PC-3 (cell line): Measurements from ENCODE around the gene PAPPA. TPM values are rescaled to one million over a fixed set of nuclear protein-coding genes. Genes with fewer than 3 reads are reported as not detected.

Experiments used
- ATAC-seq: fragments of 200-7000 bp; cut with Tn5 transposase; 2 replicates; pipeline ENCODE4 v1.9.1; 2020; ENCODE audit warnings: mild to moderate bottlenecking, moderate library complexity
- BruUV-seq: library from RNA; stranded (reverse); fragments of 400-500 nt; replicated peaks from 2 replicates; lab custom pipeline; 2021; lab: Mats Ljungman, UMichigan
- CTCF ChIA-PET: fragments of 300-600 bp; sonication (Branson Sonifier 250); formaldehyde crosslinking; loops from one replicate; lab custom pipeline; 2022; ENCODE audit warnings: antibody characterized with exemption; lab: Charles Lee
- POLR2A ChIA-PET: fragments of 300-600 bp; sonication (Branson Sonifier 250); formaldehyde crosslinking; loops from one replicate; lab custom pipeline; 2022; ENCODE audit warnings: antibody characterized with exemption; ENCODE audit not compliant: unreplicated experiment; lab: Charles Lee
- DNase-seq: peaks from one replicate; pipeline ENCODE4 v3.0.0-alpha.2; 2015
- H2AFZ ChIP-seq: fragments of 300-600 bp; sonication (generic); 2 replicates; pipeline ENCODE4 v1.6.0; 2016; ENCODE audit warnings: antibody characterized with exemption, low read length
- H3F3A ChIP-seq: fragments of 300-600 bp; sonication (generic); one replicate; pipeline ENCODE4 v1.6.0; 2017; ENCODE audit warnings: antibody characterized with exemption, low read length, control low read depth, mild to moderate bottlenecking; ENCODE audit not compliant: unreplicated experiment
- H3K27ac ChIP-seq: fragments of 300-600 bp; sonication (generic); 2 replicates; pipeline ENCODE4 v1.5.1; 2016; ENCODE audit warnings: mild to moderate bottlenecking, low read length
- H3K27me3 ChIP-seq: fragments of 300-600 bp; sonication (generic); 2 replicates; pipeline ENCODE4 v1.6.1; 2016; ENCODE audit warnings: low read length, mixed read lengths
- H3K36me3 ChIP-seq: fragments of 300-600 bp; sonication (generic); 2 replicates; pipeline ENCODE4 v1.6.1; 2016; ENCODE audit warnings: low read depth, mixed run types, low read length, mixed read lengths
- H3K4me1 ChIP-seq: fragments of 300-600 bp; sonication (generic); 2 replicates; pipeline ENCODE4 v1.5.1; 2016; ENCODE audit warnings: low read length; ENCODE audit not compliant: insufficient read depth
- H3K4me2 ChIP-seq: fragments of 300-600 bp; sonication (generic); 2 replicates; pipeline ENCODE4 v1.6.0; 2016; ENCODE audit warnings: low read length
- H3K4me3 ChIP-seq: fragments of 300-600 bp; sonication (generic); 2 replicates; pipeline ENCODE4 v1.5.1; 2016; ENCODE audit warnings: mild to moderate bottlenecking, low read length, mixed read lengths
- H3K79me2 ChIP-seq: fragments of 300-600 bp; sonication (generic); 2 replicates; pipeline ENCODE4 v1.6.1; 2017; ENCODE audit warnings: low read length, mixed read lengths
- H3K9ac ChIP-seq: fragments of 300-600 bp; sonication (generic); 2 replicates; pipeline ENCODE4 v1.6.0; 2016; ENCODE audit warnings: mild to moderate bottlenecking, low read length
- H3K9me2 ChIP-seq: fragments of 300-600 bp; sonication (generic); replicated peaks from 2 replicates; pipeline ENCODE4 v1.6.1; 2016; ENCODE audit warnings: mixed run types, low read length, mixed read lengths
- H3K9me3 ChIP-seq: fragments of 300-600 bp; sonication (generic); 2 replicates; pipeline ENCODE4 v1.6.1; 2016; ENCODE audit warnings: low read length, mixed read lengths
- H4K20me1 ChIP-seq: fragments of 300-600 bp; sonication (generic); 2 replicates; pipeline ENCODE4 v1.6.1; 2016; ENCODE audit warnings: low read length, mixed read lengths
- EZH2 ChIP-seq: fragments of 300-600 bp; sonication (generic); IDR thresholded peaks from one replicate; pipeline ENCODE4 v1.6.1; 2017; ENCODE audit warnings: antibody characterized with exemption, mild to moderate bottlenecking, low read length; ENCODE audit not compliant: unreplicated experiment
- EZH2phosphoT487 ChIP-seq: fragments of 300-600 bp; sonication (generic); IDR thresholded peaks from 2 replicates; pipeline ENCODE4 v1.6.1; 2018; ENCODE audit warnings: mild to moderate bottlenecking, antibody characterized with exemption, low read length, borderline replicate concordance
- intact Hi-C: fragments of 100-400 bp; cut with micrococcal nuclease; formaldehyde crosslinking; loops from 2 replicates; pipeline ENCODE4 v1.9.0; 2023
- total RNA-seq: library from RNA; depleted of rRNA; stranded (reverse); fragments of >200 nt; gene quantifications from 2 replicates; pipeline ENCODE4 v1.2.3, GENCODE V29; 2014
- TF ChIP-seq, protein P1 (sequence below): fragments of 300-600 bp; sonication (generic); conservative IDR thresholded peaks from 2 replicates; pipeline ENCODE4 v1.5.1; 2017; ENCODE audit warnings: antibody characterized with exemption, low read depth, mild to moderate bottlenecking, low read length

PAPPA gene
- total RNA-seq, 1 experiment from 2014 or later = not detected

DNA sequence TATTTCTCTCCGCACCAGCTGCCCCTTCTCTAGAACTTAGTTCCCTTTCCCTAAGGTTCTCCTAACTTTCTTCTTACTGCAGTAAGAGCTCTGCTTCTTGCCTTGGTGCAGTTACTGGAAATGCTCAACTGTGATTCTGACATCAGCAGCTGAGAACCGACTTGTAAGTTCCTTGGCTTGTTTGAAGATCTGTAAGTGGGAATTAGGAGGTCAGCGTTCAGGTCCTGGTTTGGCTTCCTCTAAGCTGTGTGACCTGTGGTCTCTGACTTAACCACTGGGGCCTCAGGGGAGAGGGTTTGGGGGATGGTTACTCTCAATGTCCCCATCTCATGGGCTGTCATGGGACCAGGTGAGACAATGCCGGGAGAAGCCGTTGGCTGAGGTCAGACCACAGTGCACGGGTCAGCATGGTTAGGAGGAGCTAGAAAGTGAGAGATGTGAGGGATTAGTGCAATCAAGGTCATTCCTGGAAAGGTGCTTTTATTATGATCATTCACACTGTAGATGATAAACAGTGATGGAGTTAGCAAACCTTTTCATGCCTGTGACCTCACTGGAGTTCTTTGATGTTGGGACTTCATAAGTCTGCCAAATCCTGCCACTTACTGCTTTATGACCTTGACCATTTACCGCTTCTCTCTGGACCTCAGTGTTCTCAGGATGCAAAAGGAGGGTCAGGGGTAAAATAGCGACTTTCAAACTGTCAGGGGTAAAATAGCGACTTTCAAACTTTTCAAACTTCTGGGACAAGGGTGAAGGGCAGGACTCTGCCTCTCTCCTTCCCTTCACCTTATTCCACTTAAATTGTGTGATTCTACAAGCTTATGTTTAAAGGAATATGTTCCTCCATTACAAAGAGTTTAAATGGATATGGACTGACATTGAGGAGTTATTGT lies 7.3 kb downstream of the PAPPA start:
- no peak for ATAC-seq
- H3K36me3 ChIP-seq = no peaks in the 10 kb centered on the region
- no peak overlapping the region for H2AFZ ChIP-seq
- H3K4me3 ChIP-seq = no peak overlapping the region
- no peaks in the 10 kb centered on the region for H3F3A ChIP-seq
- no peak overlapping the region for H3K27ac ChIP-seq
- H3K27me3 ChIP-seq = no peaks in the 10 kb centered on the region
- no peaks in the 10 kb centered on the region for H3K9me2 ChIP-seq
- peaks cover 8% of the 10 kb centered on the region for H3K4me1 ChIP-seq
- H3K79me2 ChIP-seq = no peaks in the 10 kb centered on the region
- no peak overlapping the region for H3K9ac ChIP-seq
- ChIA-PET CTCF (interaction anchor here (0.7 kb wide), 1 partner anchor 413 kb away, joined by 3 read pairs; no protein-coding TSS in a partner anchor), POLR2A (no interaction called here)
- DNase-seq = no peak
- TF ChIP-seq EZH2 = no peak
- TF ChIP-seq, protein P1, sequence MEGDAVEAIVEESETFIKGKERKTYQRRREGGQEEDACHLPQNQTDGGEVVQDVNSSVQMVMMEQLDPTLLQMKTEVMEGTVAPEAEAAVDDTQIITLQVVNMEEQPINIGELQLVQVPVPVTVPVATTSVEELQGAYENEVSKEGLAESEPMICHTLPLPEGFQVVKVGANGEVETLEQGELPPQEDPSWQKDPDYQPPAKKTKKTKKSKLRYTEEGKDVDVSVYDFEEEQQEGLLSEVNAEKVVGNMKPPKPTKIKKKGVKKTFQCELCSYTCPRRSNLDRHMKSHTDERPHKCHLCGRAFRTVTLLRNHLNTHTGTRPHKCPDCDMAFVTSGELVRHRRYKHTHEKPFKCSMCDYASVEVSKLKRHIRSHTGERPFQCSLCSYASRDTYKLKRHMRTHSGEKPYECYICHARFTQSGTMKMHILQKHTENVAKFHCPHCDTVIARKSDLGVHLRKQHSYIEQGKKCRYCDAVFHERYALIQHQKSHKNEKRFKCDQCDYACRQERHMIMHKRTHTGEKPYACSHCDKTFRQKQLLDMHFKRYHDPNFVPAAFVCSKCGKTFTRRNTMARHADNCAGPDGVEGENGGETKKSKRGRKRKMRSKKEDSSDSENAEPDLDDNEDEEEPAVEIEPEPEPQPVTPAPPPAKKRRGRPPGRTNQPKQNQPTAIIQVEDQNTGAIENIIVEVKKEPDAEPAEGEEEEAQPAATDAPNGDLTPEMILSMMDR = no peak
- TF ChIP-seq EZH2phosphoT487 = no peak
- no peaks in the 10 kb centered on the region for H3K9me3 ChIP-seq
- intact Hi-C loops = loop anchor here (5.0 kb wide), 1 partner anchor 411 kb away; no protein-coding TSS in a partner anchor
- H3K4me2 ChIP-seq = no peak overlapping the region
- BruUV-seq = no TSS peak
- H4K20me1 ChIP-seq = no peaks in the 10 kb centered on the region

- no peaks in the 10 kb centered on the region for H3K4me1 ChIP-seq
- H3K4me3 ChIP-seq = no peak overlapping the region
- no peaks in the 10 kb centered on the region for H3K79me2 ChIP-seq
- DNase-seq (no peak), ATAC-seq (no peak)
- H3K27me3 ChIP-seq = no peaks in the 10 kb centered on the region
- no peak overlapping the region for H3K4me2 ChIP-seq
- POLR2A ChIA-PET = no interaction called here
- no peak overlapping the region for H3K27ac ChIP-seq
- H3K9me2 ChIP-seq = no peaks in the 10 kb centered on the region
- no peaks in the 10 kb centered on the region for H3F3A ChIP-seq
- CTCF ChIA-PET = no interaction called here
- intact Hi-C loops = loop anchor here (2.0 to 5.0 kb wide), 2 partner anchors 410 to 498 kb away; no protein-coding TSS in a partner anchor
- no peaks in the 10 kb centered on the region for H3K36me3 ChIP-seq
- no peak overlapping the region for H3K9ac ChIP-seq
- H4K20me1 ChIP-seq = no peaks in the 10 kb centered on the region
- no TSS peak for BruUV-seq
- TF ChIP-seq EZH2phosphoT487 (no peak), EZH2 (no peak)
- TF ChIP-seq, protein P1 = no peak
- H3K9me3 ChIP-seq = no peaks in the 10 kb centered on the region
- no peak overlapping the region for H2AFZ ChIP-seq
Observed at GRCh38 chr9:116162241-116162781, 8.7 kb downstream of the PAPPA start.
